HepG2 (cell line): ENCODE results near the gene E2F8. TPM values are rescaled to one million over a fixed set of nuclear protein-coding genes. Genes with fewer than 3 reads are reported as not detected.

ENCODE experiments used
- ATAC-seq: fragments of 200-7000 bp; cut with Tn5 transposase; 3 replicates; pipeline ENCODE4 v1.9.1; 2020; ENCODE audit warnings: mild to moderate bottlenecking, moderate library complexity
- BruUV-seq: library from RNA; stranded (reverse); fragments of 400-500 nt; replicated peaks from 2 replicates; lab custom pipeline; 2021; lab: Mats Ljungman, UMichigan
- CTCF ChIA-PET: fragments of 300-600 bp; formaldehyde crosslinking; extraction: SDS; loops from one replicate; lab custom pipeline; 2021; ENCODE audit warnings: low total read pairs, inconsistent platforms, low intra/inter-chr PET ratio; lab: Yijun Ruan, JAX
- POLR2A ChIA-PET: fragments of 350-600 bp; sonication (Branson Sonifier 250); formaldehyde crosslinking; loops from one replicate; lab custom pipeline; 2020; ENCODE audit warnings: antibody characterized with exemption, inconsistent platforms; lab: Yijun Ruan, JAX
- DNase-seq: peaks from one replicate; pipeline ENCODE4 v3.0.0-alpha.2; 2015; ENCODE audit warnings: low spot score
- FAIRE-seq: peaks from 3 replicates; lab custom pipeline; 2011; peaks lifted over from hg19 to GRCh38; lab: Jason Lieb, UNC
- H2AFZ ChIP-seq: one replicate; pipeline ENCODE4 v1.6.1; 2011; ENCODE audit warnings: low read length, inconsistent platforms
- H3K27ac ChIP-seq: fragments of 300-600 bp; 3 replicates; pipeline ENCODE4 v1.8.0; 2011; ENCODE audit warnings: mixed run types, mild to moderate bottlenecking, mixed read lengths, low read length, inconsistent platforms; ENCODE audit not compliant: insufficient read depth; ENCODE audit errors: extremely low read length
- H3K27me3 ChIP-seq, 2 experiments: fragments of 200-600 bp in 1 of 2; 2 replicates in 1 of 2; 3 replicates in 1 of 2; pipeline versions ENCODE4 v1.6.0 to v1.8.0; 2011; ENCODE audit warnings: low read length in 2 of 2, mild to moderate bottlenecking in 2 of 2, moderate library complexity in 2 of 2, inconsistent platforms in 1 of 2; ENCODE audit not compliant: insufficient read depth in 2 of 2, control insufficient read depth in 1 of 2
- H3K36me3 ChIP-seq, 2 experiments: fragments of 200-600 bp in 1 of 2; replicated peaks in 1 of 2; 2 replicates in 1 of 2; 3 replicates in 1 of 2; pipeline versions ENCODE4 v1.5.1 to v1.8.0; 2011; ENCODE audit warnings: low read length in 2 of 2, inconsistent platforms in 1 of 2; ENCODE audit not compliant: insufficient read depth in 2 of 2, control insufficient read depth in 1 of 2
- H3K4me1 ChIP-seq: 2 replicates; pipeline ENCODE4 v1.5.1; 2012; ENCODE audit warnings: low read length, inconsistent platforms; ENCODE audit not compliant: insufficient read depth
- H3K4me2 ChIP-seq: 2 replicates; pipeline ENCODE4 v1.6.0; 2011; ENCODE audit warnings: low read depth, low read length, inconsistent platforms
- H3K4me3 ChIP-seq, 3 experiments: fragments of 200-600 bp in 1 of 3; sonication (generic), shearing (Covaris generic) in 1 of 3; replicated peaks in 1 of 3; 2 replicates each; pipeline ENCODE4 v1.5.1; 2011 to 2016; ENCODE audit warnings: low read length in 3 of 3, inconsistent platforms in 2 of 3, low read depth in 2 of 3, mild to moderate bottlenecking in 2 of 3, control low read depth in 1 of 3, mixed read lengths in 1 of 3; ENCODE audit not compliant: insufficient read depth in 1 of 3
- H3K79me2 ChIP-seq: one replicate; pipeline ENCODE4 v1.6.1; 2011; ENCODE audit warnings: low read length, inconsistent platforms; ENCODE audit not compliant: insufficient read depth
- H3K9ac ChIP-seq: 2 replicates; pipeline ENCODE4 v1.6.0; 2011; ENCODE audit warnings: mild to moderate bottlenecking, low read depth, low read length, inconsistent platforms; ENCODE audit not compliant: insufficient read depth
- H3K9me3 ChIP-seq: 2 replicates; pipeline ENCODE4 v1.5.1; 2012; ENCODE audit warnings: mild to moderate bottlenecking, low read length
- H4K20me1 ChIP-seq: 2 replicates; pipeline ENCODE4 v1.6.0; 2011; ENCODE audit warnings: inconsistent platforms, mild to moderate bottlenecking, low read length, moderate library complexity; ENCODE audit not compliant: insufficient read depth
- BRD4 ChIP-seq: sonication (generic); formaldehyde crosslinking; IDR thresholded peaks from 2 replicates; pipeline ENCODE4 v1.4.0; 2020; ENCODE audit warnings: missing genetic modification reagents
- CREB3 ChIP-seq: sonication (generic); formaldehyde crosslinking; IDR thresholded peaks from 2 replicates; pipeline ENCODE4 v1.5.0; 2020; ENCODE audit warnings: missing genetic modification reagents
- FLYWCH1 ChIP-seq: sonication (generic); formaldehyde crosslinking; IDR thresholded peaks from 2 replicates; pipeline ENCODE4 v1.8.1; 2023; ENCODE audit warnings: mild to moderate bottlenecking, missing genetic modification reagents
- HMG20B ChIP-seq: conservative IDR thresholded peaks from 2 replicates; pipeline ENCODE4 v1.6.1; 2016; ENCODE audit warnings: missing genetic modification reagents, missing compliant biosample characterization
- MAX ChIP-seq: IDR thresholded peaks from 2 replicates; pipeline ENCODE4 v1.6.1; 2012; ENCODE audit warnings: inconsistent platforms
- MXD1 ChIP-seq: sonication (generic); formaldehyde crosslinking; IDR thresholded peaks from 2 replicates; pipeline ENCODE4 v1.4.0; 2020; ENCODE audit warnings: mild to moderate bottlenecking, missing genetic modification reagents
- NKX3-1 ChIP-seq: sonication (generic); formaldehyde crosslinking; IDR thresholded peaks from 2 replicates; pipeline ENCODE4 v1.5.0; 2020; ENCODE audit warnings: missing genetic modification reagents
- RBFOX2 ChIP-seq: fragments of 200-400 bp; formaldehyde crosslinking; IDR thresholded peaks from 2 replicates; pipeline ENCODE4 v1.6.1; 2017; ENCODE audit warnings: low read depth, mild to moderate bottlenecking, low read length
- ZNF224 ChIP-seq: sonication (generic); formaldehyde crosslinking; IDR thresholded peaks from 2 replicates; pipeline ENCODE4 v1.5.0; 2020; ENCODE audit warnings: mild to moderate bottlenecking, missing genetic modification reagents
- ZNF274 ChIP-seq: sonication (generic); formaldehyde crosslinking; IDR thresholded peaks from 2 replicates; pipeline ENCODE4 v1.5.1; 2020; ENCODE audit warnings: mild to moderate bottlenecking, missing genetic modification reagents
- ZNF776 ChIP-seq: sonication (generic); formaldehyde crosslinking; IDR thresholded peaks from 2 replicates; pipeline ENCODE4 v1.4.0; 2020; ENCODE audit warnings: mild to moderate bottlenecking, missing genetic modification reagents
- WGBS: methylation state at CpG from one replicate; pipeline ENCODE4 v1.1.6; 2017; ENCODE audit warnings: low lambda C conversion rate; 5-methylcytosine and 5-hydroxymethylcytosine counted together
- in situ Hi-C: cut with HindIII; loops from 2 replicates; pipeline ENCODE4 v1.10.0; 2017; ENCODE audit warnings: low pct_unique_long_range_greater_than_20kb; ENCODE audit not compliant: extremely low pct_ligation_motif_present
- intact Hi-C: fragments of 100-400 bp; cut with micrococcal nuclease; formaldehyde crosslinking; loops from one replicate; pipeline ENCODE4 v1.10.0; 2022; ENCODE audit not compliant: unreplicated experiment
- polyA plus RNA-seq, 8 experiments: library from polyadenylated mRNA; depleted of rRNA in 3 of 8; stranded (reverse) in 7 of 8; unstranded in 1 of 8; fragments of >200 nt; fragmentation: Illumina TruSeq in 4 of 8; extraction: Trizol in 4 of 8; gene quantifications; 2 replicates each; pipeline versions ENCODE4 v1.2.1 to v1.2.3, GENCODE V29; 2011 to 2016; ENCODE audit warnings: low read depth in 4 of 8, missing spikeins in 1 of 8, mixed read lengths in 1 of 8; ENCODE audit not compliant: insufficient read depth in 1 of 8
- total RNA-seq, 5 experiments: library from RNA; depleted of rRNA; stranded (reverse); fragments of >200 nt; fragmentation: Illumina TruSeq; extraction: Trizol; gene quantifications; 2 replicates each; pipeline ENCODE4 v1.2.3, GENCODE V29; 2016; ENCODE audit warnings: low read depth in 1 of 5

Gene E2F8
- total and polyA plus RNA-seq, 2 of the 13 experiments (the other 11 are each of a cell fraction or from before 2014, with no cell fraction given) = 3.3 to 8.9 TPM

- Histone ChIP-seq H3K27ac (no peak overlapping the region), H4K20me1 (no peaks in the 10 kb centered on the region), H3K36me3 (no peaks in the 10 kb centered on the region), H3K27me3 (peaks cover 0 to 13% of the 10 kb centered on the region in 2 experiments; a peak in 1 of 5 replicates), H3K79me2 (no peaks in the 10 kb centered on the region), H2AFZ (no peak overlapping the region), H3K4me3 (no peak overlapping the region), H3K9ac (no peak overlapping the region), H3K4me1 (no peaks in the 10 kb centered on the region), H3K9me3 (no peaks in the 10 kb centered on the region), H3K4me2 (no peak overlapping the region)
- no peak for TF ChIP-seq ZNF224 (CRISPR knock-in tag)
- TF ChIP-seq MAX = no peak
- TF ChIP-seq ZNF274 (CRISPR knock-in tag) = no peak
- TF ChIP-seq FLYWCH1 (CRISPR knock-in tag) = no peak
- TF ChIP-seq HMG20B (CRISPR knock-in tag) = no peak
- no peak for TF ChIP-seq NKX3-1 (CRISPR knock-in tag)
- TF ChIP-seq CREB3 (CRISPR knock-in tag) = no peak
- no peak for TF ChIP-seq BRD4
- no peak for TF ChIP-seq RBFOX2
- no peak for TF ChIP-seq ZNF776 (CRISPR knock-in tag)
- TF ChIP-seq MXD1 (CRISPR knock-in tag) = no peak
- in situ Hi-C loops (no loop called here), intact Hi-C loops (no loop called here)
- FAIRE-seq = no peak
- no peak for ATAC-seq
- DNase-seq = no peak
- ChIA-PET POLR2A (no interaction called here), CTCF (no interaction called here)
- no TSS peak for BruUV-seq
- 34% methylated on average over 7 of the region's 7 CpGs for WGBS
Measured at GRCh38 chr11:19199048-19199447, 41.7 kb downstream of the E2F8 start.
